Epidermal melanocyte (primary cell): ENCODE measurements around the gene AK9.
A peak's percentile ranks its signal among the peaks of the same experiment; 100 is the strongest.
"Not testable (repeated sequence)": the region's sequence is repeated elsewhere in the genome, so short reads cannot be mapped to it uniquely, and the experiment has no call there.

Experiments
- DNase-seq: peaks from one replicate; pipeline ENCODE4 v3.0.0; 2011; ENCODE audit warnings: low spot score; ENCODE audit not compliant: insufficient read length

The AK9 gene

DNA sequence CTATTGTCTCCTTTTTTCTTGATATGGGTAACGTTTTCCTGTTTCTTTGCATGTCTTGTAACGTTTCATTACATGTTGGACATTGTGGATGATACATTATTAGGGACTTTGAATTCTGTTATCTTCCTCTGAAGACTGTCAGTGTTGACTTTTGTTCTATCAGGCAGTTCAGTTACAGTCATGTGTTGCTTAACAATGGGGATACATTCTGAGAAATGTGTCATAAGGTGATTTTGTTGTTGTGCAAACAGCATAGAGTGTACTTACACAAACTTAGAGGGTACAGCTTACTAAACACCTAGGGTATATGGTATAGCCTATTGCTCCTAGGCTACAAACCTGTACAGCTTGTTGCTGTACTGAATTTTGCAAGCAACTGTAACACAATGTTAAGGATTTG is 64.7 kb downstream of the AK9 start:
- no peak for DNase-seq

- DNase-seq = no peak
Observed at GRCh38 chr6:109625199-109625598, 65.8 kb downstream of the AK9 start.

DNA sequence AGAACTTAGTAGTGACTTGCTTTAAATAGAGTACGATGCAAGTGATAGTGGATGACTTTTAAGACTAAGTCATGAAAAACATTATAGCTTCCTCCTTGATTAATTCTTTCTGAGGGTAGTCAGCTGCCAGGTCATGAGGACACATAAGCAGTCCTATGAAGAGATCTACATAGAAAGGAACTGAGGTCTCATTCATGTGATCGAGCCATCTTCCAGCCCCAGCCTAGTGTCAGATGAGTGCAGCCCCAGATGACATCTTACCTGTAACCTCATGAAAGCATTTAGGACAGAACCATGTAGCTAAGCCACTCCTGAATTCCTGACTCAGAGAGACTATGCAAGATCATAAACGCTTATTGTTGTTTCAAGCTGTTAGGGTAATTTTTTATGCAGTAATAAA is 67.7 kb downstream of the AK9 start:
- no peak for DNase-seq

DNA sequence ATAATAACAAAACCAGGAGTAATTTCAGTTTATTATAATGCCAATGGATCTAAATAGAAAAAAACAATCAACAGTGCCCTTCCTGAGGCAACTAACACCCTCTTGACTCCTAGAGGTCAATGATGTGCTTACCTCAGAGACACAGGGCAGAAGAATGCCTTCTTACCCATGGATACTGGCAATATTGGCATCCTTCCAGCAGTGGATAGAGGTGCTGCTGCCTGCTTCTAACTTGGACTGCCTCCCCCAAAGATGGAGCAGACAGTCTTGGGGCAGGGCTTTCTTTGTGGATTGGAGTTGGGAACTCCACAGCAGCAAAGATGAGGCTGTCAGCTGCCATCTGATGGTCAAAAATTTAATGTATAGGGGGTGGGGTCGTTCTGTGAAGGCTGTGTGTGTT is 78.7 kb downstream of the AK9 start:
- no peak for DNase-seq

GRCh38 chr6:109611502-109611901 is 79.5 kb downstream of the AK9 start:
- no peak for DNase-seq

- no peak for DNase-seq
Observed at GRCh38 chr6:109610590-109610989, 80.4 kb downstream of the AK9 start.

DNA sequence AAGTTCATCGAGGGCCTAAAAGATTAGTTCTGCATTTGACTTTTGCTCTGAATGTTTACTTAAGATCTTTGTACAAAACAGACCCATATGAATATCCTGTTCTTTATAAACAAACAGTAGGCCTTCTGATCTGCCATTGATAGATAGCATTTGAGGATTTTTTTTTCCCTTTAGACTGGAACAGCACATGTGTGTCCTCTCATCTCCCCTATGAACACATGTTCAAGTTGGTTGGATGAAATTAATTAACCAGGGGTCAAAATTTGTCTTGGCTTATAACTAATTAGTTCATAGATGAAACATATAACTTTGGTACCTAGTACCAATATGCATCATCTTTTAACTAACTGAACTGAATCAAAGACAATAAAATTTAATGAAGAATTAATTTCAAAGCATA is 81.3 kb downstream of the AK9 start:
- no peak for DNase-seq

- DNase-seq = no peak
Observed at GRCh38 chr6:109606359-109606758, 84.6 kb downstream of the AK9 start.

GRCh38 chr6:109595998-109596397 is 95.0 kb downstream of the AK9 start:
- DNase-seq = no peak

GRCh38 chr6:109580519-109580918 is 110.5 kb downstream of the AK9 start:
- no peak for DNase-seq

GRCh38 chr6:109579361-109579760 is 111.6 kb downstream of the AK9 start:
- no peak for DNase-seq

DNA sequence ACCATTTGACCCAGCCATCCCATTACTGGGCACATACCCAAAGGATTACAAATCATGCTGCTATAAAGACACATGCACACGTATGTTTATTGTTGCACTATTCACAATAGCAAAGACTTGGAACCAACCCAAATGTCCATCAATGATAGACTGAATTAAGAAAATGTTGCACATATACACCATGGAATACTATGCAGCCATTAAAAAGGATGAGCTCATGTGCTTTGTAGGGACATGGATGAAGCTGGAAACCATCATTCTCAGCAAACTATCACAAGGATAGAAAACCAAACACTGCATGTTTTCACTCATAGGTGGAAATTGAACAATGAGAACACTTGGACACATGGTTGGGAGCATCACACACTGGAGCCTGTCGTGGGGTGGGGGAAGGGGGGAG is 121.1 kb downstream of the AK9 start:
- DNase-seq = not testable (repeated sequence)

DNA sequence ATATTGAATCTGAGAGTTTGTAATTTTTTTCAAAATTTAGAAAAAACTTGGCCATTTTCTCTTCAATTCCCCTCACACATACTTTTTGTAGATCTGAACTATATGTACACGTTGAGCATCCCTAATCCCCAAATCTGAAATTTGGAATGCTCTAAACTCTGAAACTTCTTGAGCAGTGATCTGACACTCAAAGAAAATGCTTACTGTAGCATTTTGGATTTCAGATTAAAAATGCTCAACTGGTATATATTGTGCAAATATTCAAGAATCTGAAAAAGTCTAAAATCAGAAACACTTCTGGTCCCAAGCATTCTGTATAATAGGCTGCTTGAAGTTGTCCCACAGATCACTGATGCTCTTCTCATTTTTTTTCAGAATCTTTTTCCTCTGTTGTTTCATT is 129.2 kb downstream of the AK9 start:
- no peak for DNase-seq

DNA sequence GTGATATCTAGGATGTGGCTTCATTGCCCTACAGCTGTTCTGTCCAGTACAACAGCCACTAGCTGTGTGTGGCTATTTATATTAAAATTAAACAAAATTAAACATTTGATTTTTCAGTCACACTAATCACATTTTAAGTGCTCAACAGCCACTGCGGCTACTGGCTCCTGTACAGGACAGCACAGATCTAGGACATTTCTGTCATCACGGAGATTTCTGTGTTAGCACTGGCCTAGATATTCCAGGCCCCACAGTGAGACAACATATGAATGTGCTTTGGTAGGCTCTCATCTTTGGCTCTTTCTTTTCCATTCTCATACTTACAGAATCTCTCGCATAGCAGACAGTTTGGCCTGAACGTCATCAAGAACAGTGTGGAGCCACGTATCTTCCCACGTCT is 159.6 kb downstream of the AK9 start:
- no peak for DNase-seq

DNA sequence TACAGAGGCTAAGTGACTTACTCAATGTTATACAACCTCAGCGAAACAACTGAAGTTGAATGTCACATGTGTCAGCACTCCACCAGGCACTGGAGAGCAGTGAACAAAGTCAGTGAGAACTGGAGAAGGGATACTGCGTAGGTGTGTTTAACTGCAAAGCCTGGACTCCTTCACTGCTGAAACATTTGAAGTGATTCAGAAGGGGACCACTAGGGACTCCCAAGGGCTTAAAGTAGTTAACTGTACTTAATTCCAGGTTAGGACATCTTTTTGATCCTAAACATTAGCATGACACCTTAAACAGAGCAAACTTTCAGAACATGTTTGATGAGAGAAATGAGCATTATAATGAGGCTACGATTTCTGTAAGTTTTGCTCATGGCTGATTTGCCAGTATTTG is 163.0 kb downstream of the AK9 start:
- DNase-seq = no peak

- DNase-seq = peak; percentile 46
Observed at GRCh38 chr6:109526905-109527628, 163.9 kb downstream of the AK9 start.

GRCh38 chr6:109524129-109524528 is 166.9 kb downstream of the AK9 start:
- DNase-seq = no peak

DNA sequence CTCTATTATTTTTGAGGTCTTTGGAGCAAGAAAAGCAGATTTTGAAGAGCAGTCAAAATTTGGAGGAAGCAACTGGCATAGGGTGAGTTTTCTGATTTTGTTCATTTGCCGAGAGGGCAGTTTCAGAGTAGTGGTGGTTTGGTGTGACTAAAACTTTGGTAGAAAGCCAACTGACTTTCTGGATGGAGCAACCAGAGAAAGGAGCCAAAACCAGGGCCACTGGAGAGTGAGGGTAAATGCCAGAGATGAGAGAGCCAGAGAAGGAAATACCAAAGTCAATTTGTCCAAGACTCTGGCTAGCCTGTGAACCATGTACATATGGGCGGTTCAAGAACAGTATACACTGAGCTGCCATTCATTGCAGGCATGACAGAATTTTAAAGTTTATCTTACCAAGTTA is 167.5 kb downstream of the AK9 start:
- no peak for DNase-seq

- DNase-seq = no peak
Observed at GRCh38 chr6:109521080-109521479, 169.9 kb downstream of the AK9 start.

DNA sequence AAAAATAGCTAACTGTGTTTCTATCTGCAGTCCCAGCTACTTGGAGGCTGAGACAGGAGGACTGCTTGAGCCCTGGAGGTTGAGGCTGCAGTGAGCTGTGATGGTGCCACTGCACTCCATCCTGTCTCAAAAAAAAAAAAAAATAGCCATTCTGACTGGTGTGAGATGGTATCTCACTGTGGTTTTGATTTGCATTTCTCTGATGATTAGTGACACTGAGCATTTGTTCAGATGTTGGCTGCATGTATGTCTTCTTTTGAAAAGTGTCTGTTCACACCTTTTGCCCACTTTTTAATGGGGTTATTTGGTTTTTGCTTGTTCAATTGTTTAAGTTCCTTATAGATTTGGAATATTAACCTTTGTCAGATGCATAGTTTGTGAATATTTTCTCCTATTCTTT is 171.4 kb downstream of the AK9 start:
- not testable (repeated sequence) for DNase-seq

GRCh38 chr6:109516929-109517328 is 174.1 kb downstream of the AK9 start:
- DNase-seq = no peak

GRCh38 chr6:109515781-109516409 is 175.1 kb downstream of the AK9 start:
- DNase-seq = no peak

DNA sequence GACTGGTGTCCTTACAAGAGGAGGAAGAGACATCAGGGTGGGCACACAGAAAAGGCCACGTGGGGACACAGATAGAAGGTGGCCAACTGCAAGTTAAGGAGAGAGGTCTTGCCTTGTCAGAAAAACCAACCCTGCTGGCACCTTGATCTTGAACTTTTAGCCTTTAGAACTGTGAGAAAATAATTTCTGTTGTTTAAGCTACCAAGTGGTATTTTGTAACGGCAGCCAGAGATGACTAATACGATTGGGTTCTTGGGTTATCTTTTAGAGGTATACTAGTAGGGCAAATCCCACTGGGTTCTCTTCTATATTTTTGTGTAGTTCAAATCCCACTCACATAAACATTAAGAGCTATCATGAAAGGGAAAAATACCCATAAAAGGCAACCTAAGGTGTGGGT is 176.1 kb downstream of the AK9 start:
- DNase-seq = no peak
